GM21447 (cell line): ENCODE results near the gene ERG28.
"Not testable (repeated sequence)": the region's sequence is repeated elsewhere in the genome, so short reads cannot be mapped to it uniquely, and the experiment has no call there.

Experiments used
- ATAC-seq: cut with Tn5 transposase; IDR thresholded peaks from one replicate; pipeline ENCODE4 v1.9.1; 2021; ENCODE audit not compliant: unreplicated experiment

Gene ERG28

GRCh38 chr14:75626863-75627262, 33.8 kb downstream of the ERG28 start:
- ATAC-seq = no peak

- no peak for ATAC-seq
Measured at GRCh38 chr14:75626396-75626795, 34.3 kb downstream of the ERG28 start.

- ATAC-seq = no peak
Measured at GRCh38 chr14:75625034-75625433, 35.6 kb downstream of the ERG28 start.

GRCh38 chr14:75619548-75619947, 41.1 kb downstream of the ERG28 start:
- no peak for ATAC-seq

GRCh38 chr14:75615200-75615599, 45.5 kb downstream of the ERG28 start:
- no peak for ATAC-seq

GRCh38 chr14:75614179-75614578, 46.5 kb downstream of the ERG28 start:
- ATAC-seq = no peak

- ATAC-seq = no peak
Measured at GRCh38 chr14:75612157-75612556, 48.5 kb downstream of the ERG28 start.

GRCh38 chr14:75610834-75611233, 49.8 kb downstream of the ERG28 start:
- ATAC-seq = no peak

GRCh38 chr14:75609606-75610475, 50.8 kb downstream of the ERG28 start:
- no peak for ATAC-seq

- ATAC-seq = no peak
Measured at GRCh38 chr14:75609116-75609515, 51.6 kb downstream of the ERG28 start.

- ATAC-seq = no peak
Measured at GRCh38 chr14:75607842-75608640, 52.6 kb downstream of the ERG28 start.

- no peak for ATAC-seq
Measured at GRCh38 chr14:75607044-75607443, 53.6 kb downstream of the ERG28 start.

- ATAC-seq = no peak
Measured at GRCh38 chr14:75605916-75606315, 54.8 kb downstream of the ERG28 start.

GRCh38 chr14:75604979-75605851, 55.5 kb downstream of the ERG28 start:
- no peak for ATAC-seq

- no peak for ATAC-seq
Measured at GRCh38 chr14:75602503-75602902, 58.2 kb downstream of the ERG28 start.

- not testable (repeated sequence) for ATAC-seq
Measured at GRCh38 chr14:75601061-75601460, 59.6 kb downstream of the ERG28 start.

GRCh38 chr14:75600100-75600499, 60.6 kb downstream of the ERG28 start:
- ATAC-seq = not testable (repeated sequence)
